ENCODE measurements around the gene XRN1.

GRCh38 chr3:142444343-142444742, 3.5 kb downstream of the XRN1 start:
- TF ChIP-seq TAF1 (IDR thresholded peaks at IDR 0.05; ENCODE audit: borderline replicate concordance, insufficient read depth, low read length) (no peak), POLR2AphosphoS5 (IDR thresholded peaks at IDR 0.05; ENCODE audit: low read depth, low read length) (no peak), SIN3A (IDR thresholded peaks at IDR 0.05; ENCODE audit: borderline replicate concordance, insufficient read depth, low read length) (no peak)
